Measurements from ENCODE around the gene LIAS.

GRCh38 chr4:39469429-39470077, 10.7 kb downstream of the LIAS start:
- TF ChIP-seq CTCF (IDR thresholded peaks at IDR 0.05) (peak; percentile 82 to 95 (median 88)), POLR2A (IDR thresholded peaks at IDR 0.05) (no peak)
